Stimulated activated effector memory CD8-positive, alpha-beta T cell treated with anti-CD3 and anti-CD28 coated beads, Interleukin-12 subunit alpha, Interleukin-12 subunit beta, amount 100 ng/mL, for 72 hours (primary cell): ENCODE results near the gene SLC22A16.

Experiments
- ATAC-seq: fragments of 150-1000 bp; cut with Tn5 transposase; 2 replicates; pipeline ENCODE4 v1.10.0; 2021
- DNase-seq, 2 donors: peaks; one replicate each; pipeline ENCODE4 v3.0.0; 2021 to 2022; ENCODE audit warnings: low spot score in 2 of 2
- H3K27ac Mint-ChIP-seq: one replicate; pipeline ENCODE4 v1.8.0; 2022; ENCODE audit warnings: mild to moderate bottlenecking, mixed read lengths
- H3K36me3 Mint-ChIP-seq: one replicate; pipeline ENCODE4 v1.8.0; 2022; ENCODE audit warnings: mild to moderate bottlenecking, mixed read lengths
- H3K4me1 Mint-ChIP-seq: one replicate; pipeline ENCODE4 v1.8.0; 2022; ENCODE audit warnings: mixed read lengths
- H3K4me3 Mint-ChIP-seq: one replicate; pipeline ENCODE4 v1.8.0; 2022; ENCODE audit warnings: mild to moderate bottlenecking, mixed read lengths
- H3K9me3 Mint-ChIP-seq: one replicate; pipeline ENCODE4 v1.8.0; 2022; ENCODE audit warnings: mixed read lengths

SLC22A16 gene

DNA sequence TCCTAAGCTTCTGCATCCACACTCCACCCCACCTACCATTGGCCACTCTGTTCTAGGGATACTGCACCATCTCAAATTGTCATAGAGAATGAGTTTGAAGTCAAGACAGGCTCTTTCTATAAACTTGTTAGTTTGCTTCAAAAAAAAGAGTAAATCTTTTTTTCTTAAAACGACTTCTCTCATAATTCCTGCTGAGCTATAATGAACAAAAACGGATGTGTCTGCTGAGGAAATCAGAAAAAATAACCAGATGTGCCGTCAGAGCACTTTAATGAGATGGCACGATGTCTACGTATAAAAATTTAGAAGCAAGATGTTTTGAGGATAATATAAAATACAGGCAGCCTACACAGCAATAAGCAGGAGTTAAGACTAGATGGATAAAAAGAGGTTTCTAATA, 37.1 kb downstream of the SLC22A16 start:
- no peak overlapping the region for H3K4me3 Mint-ChIP-seq
- no peak for DNase-seq
- H3K27ac Mint-ChIP-seq = no peak overlapping the region
- no peak for ATAC-seq
- no peaks in the 10 kb centered on the region for H3K4me1 Mint-ChIP-seq
- H3K36me3 Mint-ChIP-seq = no peaks in the 10 kb centered on the region
- no peaks in the 10 kb centered on the region for H3K9me3 Mint-ChIP-seq

DNA sequence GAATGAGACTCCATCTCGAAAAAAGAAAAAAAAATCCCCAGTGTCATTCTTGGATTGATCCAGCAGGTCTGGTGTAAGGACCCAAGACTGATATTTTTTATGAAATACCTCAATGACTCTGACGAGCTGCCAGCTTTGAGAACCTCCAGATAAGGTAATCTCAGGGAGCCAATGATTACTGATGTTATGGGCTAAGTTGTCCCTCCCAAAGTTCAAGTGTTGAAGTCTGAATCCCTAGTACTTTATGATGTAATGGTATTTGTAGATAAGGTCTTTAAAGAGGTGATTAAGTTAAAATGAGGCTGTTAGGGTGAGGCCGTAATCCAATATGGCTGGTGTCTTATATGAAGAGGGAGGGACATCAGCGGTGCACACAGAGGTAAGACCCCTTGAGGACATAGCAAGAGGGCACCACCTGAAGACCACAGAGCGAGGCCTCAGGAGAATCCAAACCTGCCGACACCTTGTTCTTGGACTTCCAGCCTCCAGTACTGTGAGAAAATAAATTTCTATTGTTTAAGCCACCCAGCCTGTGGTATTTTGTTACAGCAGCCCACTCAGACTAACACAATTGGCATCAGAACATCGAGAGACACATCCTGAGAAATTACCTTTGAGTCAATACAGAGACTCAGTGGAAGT, 41.3 kb downstream of the SLC22A16 start:
- ATAC-seq (no peak), DNase-seq (no peak)
- Mint-ChIP-seq H3K27ac (no peak overlapping the region), H3K4me1 (no peaks in the 10 kb centered on the region), H3K4me3 (no peak overlapping the region), H3K9me3 (no peaks in the 10 kb centered on the region), H3K36me3 (no peaks in the 10 kb centered on the region)

GRCh38 chr6:110432285-110432900, 44.0 kb downstream of the SLC22A16 start:
- Mint-ChIP-seq H3K27ac (no peak overlapping the region), H3K4me3 (no peak overlapping the region)
- no peak for ATAC-seq

GRCh38 chr6:110430741-110431140, 45.7 kb downstream of the SLC22A16 start:
- Mint-ChIP-seq H3K9me3 (no peaks in the 10 kb centered on the region), H3K4me1 (no peaks in the 10 kb centered on the region), H3K27ac (no peak overlapping the region), H3K36me3 (no peaks in the 10 kb centered on the region), H3K4me3 (no peak overlapping the region)
- peak; percentile 15 for ATAC-seq
- no peak for DNase-seq

More at GRCh38 chr6:110432285-110432900, 44.0 kb downstream of the SLC22A16 start:
- Mint-ChIP-seq H3K9me3 (no peaks in the 10 kb centered on the region), H3K4me1 (no peaks in the 10 kb centered on the region), H3K36me3 (no peaks in the 10 kb centered on the region)
- no peak for DNase-seq

DNA sequence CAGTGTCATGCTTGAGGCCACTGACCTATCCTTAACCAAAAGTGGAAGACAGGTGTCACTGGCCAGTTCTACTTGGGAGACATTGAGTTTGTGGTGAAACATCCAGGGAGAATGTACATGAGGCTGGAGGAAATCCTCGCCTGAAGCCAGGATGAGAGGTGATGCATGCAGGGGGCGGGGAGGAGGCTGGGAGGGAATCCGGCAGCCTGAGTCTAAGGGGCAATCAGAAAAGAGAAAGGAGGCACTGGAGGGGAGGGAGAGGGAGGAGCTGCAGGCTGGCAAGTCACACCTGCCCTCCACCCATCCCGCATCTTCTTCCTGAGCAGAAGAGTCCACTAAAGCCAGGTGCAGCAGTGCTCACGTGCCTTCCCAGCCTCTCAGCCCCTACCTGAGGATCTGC, 46.2 kb downstream of the SLC22A16 start:
- no peak for ATAC-seq
- no peak overlapping the region for H3K27ac Mint-ChIP-seq

DNA sequence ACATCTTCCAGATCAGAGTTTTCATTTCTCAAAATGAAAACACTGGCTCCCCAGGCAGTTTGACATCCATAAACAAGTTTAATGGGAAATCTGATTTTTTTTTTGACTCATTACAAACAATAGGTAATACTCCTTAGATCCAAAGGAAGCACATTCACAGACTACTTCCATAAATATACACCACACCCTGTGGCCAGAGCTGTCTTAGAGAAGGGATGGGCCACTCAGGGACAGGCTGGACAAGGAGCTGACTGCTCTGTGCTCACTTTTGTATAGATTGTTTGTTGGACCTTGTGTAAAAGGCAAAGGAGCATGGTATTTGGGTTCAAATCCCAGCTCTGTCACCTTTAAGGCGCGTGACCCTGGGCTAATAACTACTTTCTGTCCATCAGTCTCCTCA, 48.3 kb downstream of the SLC22A16 start:
- DNase-seq (no peak), ATAC-seq (no peak)
- Mint-ChIP-seq H3K4me1 (no peaks in the 10 kb centered on the region), H3K4me3 (no peak overlapping the region), H3K27ac (no peak overlapping the region), H3K9me3 (no peaks in the 10 kb centered on the region), H3K36me3 (no peaks in the 10 kb centered on the region)

More for the DNA sequence above, 46.2 kb downstream of the SLC22A16 start:
- no peaks in the 10 kb centered on the region for H3K9me3 Mint-ChIP-seq
- DNase-seq = no peak
- no peak overlapping the region for H3K4me3 Mint-ChIP-seq
- H3K36me3 Mint-ChIP-seq = no peaks in the 10 kb centered on the region
- H3K4me1 Mint-ChIP-seq = no peaks in the 10 kb centered on the region

DNA sequence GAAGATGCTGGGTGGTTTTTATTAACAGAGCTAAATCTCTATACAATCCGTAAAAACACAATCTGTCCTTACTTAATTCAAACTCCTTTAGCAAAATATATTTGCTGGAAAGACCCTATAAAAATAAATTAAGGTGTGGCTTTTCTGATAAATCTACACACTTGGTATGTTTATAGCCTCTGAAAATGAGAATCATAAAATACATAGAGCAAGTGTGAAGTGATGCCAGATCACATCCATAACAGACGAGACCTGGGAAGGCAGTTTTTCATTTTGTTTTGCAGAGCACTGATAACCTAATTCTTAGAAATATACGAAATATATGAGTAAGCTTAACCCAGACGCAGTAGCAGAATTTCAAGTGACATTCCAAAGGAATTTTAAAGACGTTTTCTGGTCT, 50.6 kb downstream of the SLC22A16 start:
- no peak overlapping the region for H3K27ac Mint-ChIP-seq
- no peak overlapping the region for H3K4me3 Mint-ChIP-seq
- DNase-seq (no peak), ATAC-seq (no peak)
- no peaks in the 10 kb centered on the region for H3K36me3 Mint-ChIP-seq
- no peaks in the 10 kb centered on the region for H3K4me1 Mint-ChIP-seq
- H3K9me3 Mint-ChIP-seq = peaks cover 8% of the 10 kb centered on the region

DNA sequence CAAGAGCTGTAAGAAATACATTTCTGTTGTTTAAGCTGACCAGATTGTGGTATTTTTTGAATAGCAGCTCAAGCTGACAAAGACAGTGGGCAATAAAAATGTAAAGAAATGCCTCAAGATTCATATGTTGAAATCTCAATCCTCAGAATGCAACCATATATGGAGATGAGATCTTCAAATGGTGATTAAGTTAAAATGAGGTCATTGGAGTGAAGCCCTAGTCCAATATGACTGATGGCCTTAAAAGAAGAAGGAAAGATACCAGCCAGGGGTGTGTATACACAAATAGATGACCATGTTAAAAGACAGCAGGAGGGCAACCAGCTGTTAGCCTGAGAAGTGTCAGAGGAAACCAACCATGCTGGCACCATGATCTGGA, 54.0 kb downstream of the SLC22A16 start:
- Mint-ChIP-seq H3K4me1 (no peaks in the 10 kb centered on the region), H3K4me3 (no peak overlapping the region), H3K36me3 (no peaks in the 10 kb centered on the region), H3K27ac (no peak overlapping the region), H3K9me3 (peaks cover 8% of the 10 kb centered on the region)
- no peak for DNase-seq
- no peak for ATAC-seq

DNA sequence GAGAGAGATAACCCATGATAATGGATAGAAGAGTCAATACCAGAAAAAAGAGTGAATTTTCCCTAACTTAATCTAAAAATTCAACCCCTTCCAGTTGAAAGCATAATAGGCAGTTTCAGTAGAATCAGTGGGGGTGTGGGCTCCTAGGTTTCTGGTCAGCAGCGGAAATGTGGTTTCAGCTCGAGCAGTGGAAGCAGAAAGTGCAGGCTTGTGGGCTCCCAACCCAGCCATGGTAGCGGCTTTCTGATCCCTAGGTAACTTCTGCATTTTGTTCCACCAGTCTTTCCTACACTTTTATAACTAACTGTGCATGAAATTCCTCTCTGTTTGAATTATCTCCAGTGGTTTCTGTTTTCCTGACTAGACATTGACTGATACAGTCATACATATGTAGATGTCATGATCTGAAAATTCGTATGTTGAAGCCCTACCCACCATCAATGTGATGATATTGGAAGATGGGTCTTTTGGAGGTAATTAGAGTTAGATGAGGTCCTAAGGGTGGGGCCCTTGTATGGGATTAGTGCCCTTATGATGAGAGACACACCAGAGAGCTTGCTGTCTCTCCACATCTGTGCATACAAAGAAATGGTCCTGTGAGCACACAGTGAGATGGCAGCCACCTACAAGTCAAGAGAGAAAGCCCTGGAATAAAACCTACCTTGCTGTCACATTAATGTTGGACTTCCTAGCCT, 54.5 kb downstream of the SLC22A16 start:
- H3K4me3 Mint-ChIP-seq = no peak overlapping the region
- H3K9me3 Mint-ChIP-seq = peaks cover 8% of the 10 kb centered on the region
- no peak for DNase-seq
- H3K4me1 Mint-ChIP-seq = no peaks in the 10 kb centered on the region
- H3K27ac Mint-ChIP-seq = no peak overlapping the region
- no peak for ATAC-seq
- H3K36me3 Mint-ChIP-seq = no peaks in the 10 kb centered on the region

GRCh38 chr6:110419028-110419739, 57.2 kb downstream of the SLC22A16 start:
- Mint-ChIP-seq H3K27ac (no peak overlapping the region), H3K4me1 (peaks cover 13% of the 10 kb centered on the region), H3K36me3 (no peaks in the 10 kb centered on the region), H3K4me3 (no peak overlapping the region), H3K9me3 (peaks cover 8% of the 10 kb centered on the region)
- DNase-seq = no peak
- ATAC-seq = no peak

- Mint-ChIP-seq H3K4me1 (peaks cover 13% of the 10 kb centered on the region), H3K4me3 (no peak overlapping the region), H3K27ac (no peak overlapping the region), H3K36me3 (no peaks in the 10 kb centered on the region), H3K9me3 (peaks cover 8% of the 10 kb centered on the region)
- ATAC-seq (no peak), DNase-seq (no peak)
Measured at GRCh38 chr6:110418594-110418993, 57.8 kb downstream of the SLC22A16 start.

DNA sequence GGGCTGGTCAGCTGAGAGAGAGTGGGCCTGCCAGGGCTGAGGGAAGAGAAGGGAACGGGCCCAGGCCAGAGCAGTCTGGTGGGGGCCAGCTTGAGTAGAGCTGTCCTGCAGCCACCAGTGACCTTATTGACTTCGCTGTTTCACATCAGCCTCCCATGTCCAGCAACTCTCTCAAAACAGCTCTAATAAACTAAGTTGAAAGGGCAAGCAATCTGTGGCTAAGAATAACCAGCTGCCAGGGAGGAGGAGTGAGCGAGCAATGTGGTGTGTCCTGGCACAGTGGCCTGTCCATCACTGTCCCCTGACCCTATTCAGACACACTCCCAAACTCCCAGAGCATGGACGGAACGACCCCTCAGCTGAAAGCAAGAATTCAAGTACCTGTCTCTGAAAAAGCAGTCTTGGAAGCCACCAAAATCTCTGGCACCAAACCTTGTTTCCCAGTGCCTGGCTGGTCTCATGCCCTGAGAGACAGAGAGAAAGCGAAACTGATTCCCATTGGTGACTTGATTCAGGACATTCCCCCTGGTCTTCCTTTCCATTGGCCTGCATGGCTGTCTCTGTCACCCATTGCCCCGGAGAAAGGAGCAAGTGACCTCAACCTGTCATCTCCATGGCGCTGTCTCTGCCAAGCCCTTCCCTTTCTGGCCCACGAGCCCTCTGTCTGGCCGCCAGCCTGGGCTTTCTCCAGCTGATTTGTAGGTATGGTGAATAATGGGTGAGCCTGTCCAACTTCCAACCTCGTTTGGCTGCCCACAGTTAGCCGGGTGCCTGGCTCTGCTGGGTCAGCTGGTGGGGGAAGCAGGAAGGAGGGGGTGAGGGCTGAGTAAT, 61.1 kb downstream of the SLC22A16 start, which contains the start of gene DDO:
DDO (minus strand) TSS at position 490 of the 831 bp plus-strand sequence. CDS start 2,113 bp downstream, outside the sequence.
- peak; percentile 29 for ATAC-seq
- H3K4me1 Mint-ChIP-seq = peaks cover 13% of the 10 kb centered on the region
- no peak within 1 kb of the TSS for H3K4me3 Mint-ChIP-seq
- no peak within 1 kb of the TSS for H3K27ac Mint-ChIP-seq
- H3K36me3 Mint-ChIP-seq = no peaks in the 10 kb centered on the region
- DNase-seq = no peak
- H3K9me3 Mint-ChIP-seq = no peaks in the 10 kb centered on the region

DNA sequence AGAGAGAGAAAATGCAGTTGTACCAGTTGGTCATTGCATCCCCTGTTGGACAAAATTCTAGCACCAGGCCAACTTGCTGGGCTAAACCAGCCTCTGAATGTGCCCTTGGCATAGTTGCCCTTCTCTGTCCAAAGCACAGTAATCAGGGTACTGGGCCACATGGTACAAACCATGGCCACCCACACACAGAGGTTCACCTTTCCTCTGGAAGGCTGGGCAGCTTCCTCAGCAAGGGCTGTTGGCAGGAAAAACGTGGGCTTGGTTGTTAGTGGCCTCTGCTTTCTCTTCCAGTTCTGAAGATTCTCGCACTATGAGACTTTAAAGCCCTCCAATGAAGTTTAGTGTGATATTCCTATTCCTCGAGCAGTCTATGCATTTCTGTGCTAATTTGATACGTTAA, 61.7 kb downstream of the SLC22A16 start:
- peaks cover 13% of the 10 kb centered on the region for H3K4me1 Mint-ChIP-seq
- no peaks in the 10 kb centered on the region for H3K36me3 Mint-ChIP-seq
- no peaks in the 10 kb centered on the region for H3K9me3 Mint-ChIP-seq
- no peak overlapping the region for H3K4me3 Mint-ChIP-seq
- no peak for DNase-seq
- no peak for ATAC-seq
- H3K27ac Mint-ChIP-seq = no peak overlapping the region

DNA sequence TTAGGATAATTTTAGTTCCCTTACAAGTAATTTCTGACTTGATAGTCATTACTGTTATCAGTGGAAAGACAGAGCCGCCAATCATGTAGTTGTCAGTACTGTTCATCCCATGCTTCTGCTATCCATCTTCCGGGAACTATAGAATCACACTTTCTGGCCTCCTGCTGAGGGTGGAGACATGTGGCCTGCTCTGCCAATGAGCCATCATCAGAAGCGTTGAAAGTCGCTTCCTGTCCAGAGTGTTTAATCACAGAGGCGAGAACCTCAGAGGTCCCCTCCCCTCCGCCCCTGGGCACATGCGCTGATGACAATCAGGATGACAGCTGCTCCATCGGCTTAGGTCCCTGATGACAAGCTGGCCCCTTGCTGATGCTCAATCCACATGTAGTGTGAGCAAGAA, 64.1 kb downstream of the SLC22A16 start:
- no peaks in the 10 kb centered on the region for H3K36me3 Mint-ChIP-seq
- no peak overlapping the region for H3K27ac Mint-ChIP-seq
- H3K9me3 Mint-ChIP-seq = no peaks in the 10 kb centered on the region
- DNase-seq (no peak), ATAC-seq (no peak)
- H3K4me1 Mint-ChIP-seq = peaks cover 13% of the 10 kb centered on the region
- H3K4me3 Mint-ChIP-seq = no peak overlapping the region

DNA sequence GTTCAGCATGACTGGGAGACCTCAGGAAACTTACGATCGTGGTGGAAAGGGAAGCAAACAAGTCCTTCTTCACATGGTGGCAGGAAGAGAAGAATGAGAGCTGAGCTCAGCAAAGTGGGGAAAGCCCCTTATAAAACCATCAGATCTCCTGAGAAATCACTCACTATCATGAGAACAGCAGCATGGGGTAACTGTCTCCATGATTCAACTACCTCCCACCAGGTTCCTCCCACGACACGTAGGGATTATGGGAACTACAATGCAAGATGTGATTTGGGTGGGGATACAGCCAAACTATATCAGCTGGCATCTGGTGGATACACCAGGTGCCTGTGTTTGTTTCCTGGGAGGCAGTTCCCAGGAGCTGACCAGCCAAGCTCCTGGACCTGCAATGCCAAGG, 65.9 kb downstream of the SLC22A16 start:
- no peak for ATAC-seq
- peaks cover 9% of the 10 kb centered on the region for H3K4me1 Mint-ChIP-seq
- DNase-seq = no peak
- no peaks in the 10 kb centered on the region for H3K36me3 Mint-ChIP-seq
- H3K27ac Mint-ChIP-seq = no peak overlapping the region
- H3K9me3 Mint-ChIP-seq = no peaks in the 10 kb centered on the region
- no peak overlapping the region for H3K4me3 Mint-ChIP-seq
